Brain microvascular endothelial cell (primary cell): Measurements from ENCODE around the gene CRIP3.

Experiments used
- DNase-seq: peaks from one replicate; pipeline ENCODE4 v3.0.0-alpha.2; 2020
- H3K27ac ChIP-seq: fragments of 250-450 bp; sonication (Bioruptor Pico); 2 replicates; pipeline ENCODE4 v1.5.1; 2020; ENCODE audit warnings: mild to moderate bottlenecking, moderate library complexity
- H3K27me3 ChIP-seq: fragments of 250-450 bp; sonication (Bioruptor Pico); replicated peaks from 2 replicates; pipeline ENCODE4 v1.5.1; 2020; ENCODE audit warnings: mild to moderate bottlenecking
- H3K36me3 ChIP-seq: fragments of 250-450 bp; sonication (Bioruptor Pico); replicated peaks from 2 replicates; pipeline ENCODE4 v1.5.1; 2020; ENCODE audit warnings: mild to moderate bottlenecking
- H3K4me3 ChIP-seq: 2 replicates; pipeline ENCODE4 v1.5.1; 2011; ENCODE audit warnings: low read depth, mild to moderate bottlenecking, control low read depth, low read length, moderate library complexity
- CTCF ChIP-seq: IDR thresholded peaks from 2 replicates; pipeline ENCODE4 v1.5.1; 2011; ENCODE audit warnings: low read depth, mild to moderate bottlenecking, moderate library complexity, low read length, control low read depth, inconsistent platforms; ENCODE audit errors: missing control alignments
- in situ Hi-C: cut with HindIII; loops from 2 replicates; pipeline ENCODE4 v1.10.0; 2017; ENCODE audit warnings: low sequenced_read_pairs, low pct_ligation_motif_present

The CRIP3 gene

GRCh38 chr6:43283905-43284304 is 24.7 kb downstream of the CRIP3 start:
- no peak for TF ChIP-seq CTCF
- in situ Hi-C loops, result no loop called here
- no peak for DNase-seq
- no peak overlapping the region for H3K27ac ChIP-seq
- no peak overlapping the region for H3K4me3 ChIP-seq
- peaks cover 20% of the 10 kb centered on the region for H3K27me3 ChIP-seq
- H3K36me3 ChIP-seq, result no peaks in the 10 kb centered on the region

GRCh38 chr6:43283514-43283901 is 25.1 kb downstream of the CRIP3 start:
- DNase-seq, result no peak
- in situ Hi-C loops, result no loop called here
- no peaks in the 10 kb centered on the region for H3K36me3 ChIP-seq
- no peak overlapping the region for H3K27ac ChIP-seq
- no peak overlapping the region for H3K4me3 ChIP-seq
- no peak for TF ChIP-seq CTCF
- peaks cover 20% of the 10 kb centered on the region for H3K27me3 ChIP-seq

- Histone ChIP-seq H3K36me3 (no peaks in the 10 kb centered on the region), H3K27ac (no peak overlapping the region), H3K4me3 (no peak overlapping the region), H3K27me3 (peaks cover 20% of the 10 kb centered on the region)
- in situ Hi-C loops, result no loop called here
- no peak for TF ChIP-seq CTCF
- DNase-seq, result no peak
These were observed 25.8 kb downstream of the CRIP3 start for GRCh38 chr6:43282636-43283513.

GRCh38 chr6:43282060-43282459 is 26.6 kb downstream of the CRIP3 start:
- Histone ChIP-seq H3K27me3 (peaks cover 20% of the 10 kb centered on the region), H3K36me3 (no peaks in the 10 kb centered on the region), H3K27ac (no peak overlapping the region), H3K4me3 (no peak overlapping the region)
- in situ Hi-C loops, result no loop called here
- no peak for TF ChIP-seq CTCF
- DNase-seq, result no peak

- peaks cover 29% of the 10 kb centered on the region for H3K27me3 ChIP-seq
These were observed 28.4 kb downstream of the CRIP3 start for GRCh38 chr6:43280234-43280633.

More at GRCh38 chr6:43280234-43280633, 28.4 kb downstream of the CRIP3 start:
- Histone ChIP-seq H3K4me3 (no peak overlapping the region), H3K27ac (no peak overlapping the region), H3K36me3 (no peaks in the 10 kb centered on the region)
- in situ Hi-C loops, result no loop called here
- no peak for TF ChIP-seq CTCF
- DNase-seq, result no peak
